ENCODE measurements around the gene ASPHD2.

Gene ASPHD2

GRCh38 chr22:26447584-26448329, 18.7 kb downstream of the ASPHD2 start:
- DNase-seq = peak; percentile 86

DNA sequence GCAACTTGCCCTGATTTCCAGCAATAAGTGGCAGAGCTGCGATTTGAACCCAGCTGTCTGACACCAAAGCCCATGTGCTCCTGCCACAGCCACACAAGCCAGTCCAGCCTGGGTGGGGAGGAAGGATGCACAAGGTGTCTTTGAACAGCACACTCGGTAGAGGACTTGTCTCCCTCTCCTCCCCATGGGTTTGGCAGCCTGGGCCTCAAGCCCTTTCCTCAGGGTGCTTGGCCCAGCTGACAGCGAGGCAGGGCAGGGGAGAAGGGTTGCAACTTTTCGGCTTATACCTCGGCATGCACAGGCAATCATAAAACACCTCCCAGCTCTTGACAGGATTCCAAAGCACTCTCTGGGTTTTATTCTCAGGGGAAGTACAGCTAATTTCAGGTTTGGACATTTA, 19.3 kb downstream of the ASPHD2 start:
- DNase-seq = no peak

DNA sequence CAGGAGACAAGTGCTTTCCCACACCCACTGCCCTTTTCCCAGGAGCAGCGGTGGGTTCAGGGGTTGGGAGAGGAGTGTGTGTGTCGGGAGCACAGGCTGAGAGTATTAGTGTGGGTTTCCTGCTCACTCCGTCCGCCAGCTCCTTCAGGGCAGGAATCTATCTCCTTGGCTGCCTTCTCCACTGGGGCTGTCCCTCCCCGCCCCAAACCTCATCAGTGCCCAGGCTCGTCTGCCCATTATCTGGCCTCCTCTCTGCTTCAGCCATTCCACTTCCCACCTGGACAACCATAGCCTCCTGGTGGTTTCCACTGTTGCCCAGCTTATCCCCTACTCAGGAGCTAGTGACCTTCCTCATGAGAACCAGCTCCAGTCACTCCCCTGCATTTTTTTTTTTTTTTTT, 19.9 kb downstream of the ASPHD2 start:
- no peak for DNase-seq

DNA sequence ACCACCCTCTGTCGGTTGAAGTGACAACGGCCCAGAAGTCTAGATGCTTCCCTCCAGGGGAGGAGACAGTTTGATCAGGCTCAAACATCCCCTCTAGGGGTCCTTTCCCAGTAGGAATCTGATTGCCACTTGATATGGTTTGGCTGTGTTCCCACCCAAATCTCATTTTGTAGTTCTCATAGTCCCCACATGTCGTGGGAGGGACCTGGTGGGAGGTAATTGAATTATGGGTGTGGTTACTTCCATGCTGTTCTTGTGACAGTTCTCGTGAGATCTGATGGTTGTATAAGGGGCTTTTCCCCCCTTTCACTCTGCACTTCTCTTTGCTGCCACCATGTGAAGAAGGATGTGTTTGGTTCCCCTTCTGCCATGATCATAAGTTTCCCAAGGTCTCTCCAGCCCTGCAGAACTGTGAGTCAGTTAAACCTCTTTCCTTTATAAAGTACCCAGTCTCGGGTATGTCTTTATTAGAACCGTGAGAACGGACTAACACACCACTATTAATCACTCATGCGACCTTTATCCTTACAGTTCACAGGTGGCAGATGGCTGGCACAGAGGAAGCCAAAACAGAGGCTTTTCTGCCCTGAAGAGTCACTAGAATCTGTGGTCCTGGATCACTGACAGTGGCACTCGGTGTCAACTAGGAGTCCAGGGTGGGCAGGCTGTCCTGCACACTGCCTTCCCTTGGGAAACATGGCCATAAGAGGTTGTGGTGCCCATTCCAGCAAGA, 21.6 kb downstream of the ASPHD2 start:
- DNase-seq = no peak

GRCh38 chr22:26452236-26453016, 23.4 kb downstream of the ASPHD2 start:
- DNase-seq = no peak

DNA sequence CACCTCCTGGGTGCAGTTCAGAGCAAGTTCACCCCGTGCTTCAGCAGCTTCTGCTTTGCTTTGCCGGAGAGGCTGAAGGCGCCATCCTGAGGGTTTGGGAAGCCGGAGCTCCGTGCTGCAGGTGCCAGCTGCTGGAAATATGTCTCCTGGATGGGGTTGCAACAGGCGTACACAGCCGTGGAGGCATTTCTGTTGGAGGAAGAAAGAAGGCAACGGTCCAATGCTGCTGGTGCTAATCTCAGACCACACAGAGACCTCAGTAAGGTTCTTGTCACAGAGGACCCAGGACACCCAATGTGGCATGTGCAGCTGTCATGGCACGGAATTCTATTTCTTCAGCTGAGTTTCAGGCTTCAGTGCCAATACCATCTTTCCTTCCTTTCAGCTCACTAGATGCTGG, 24.2 kb downstream of the ASPHD2 start:
- no peak for DNase-seq

GRCh38 chr22:26453812-26454500, 24.9 kb downstream of the ASPHD2 start:
- no peak for DNase-seq

- DNase-seq = no peak
Measured at GRCh38 chr22:26457661-26458272, 28.7 kb downstream of the ASPHD2 start.

DNA sequence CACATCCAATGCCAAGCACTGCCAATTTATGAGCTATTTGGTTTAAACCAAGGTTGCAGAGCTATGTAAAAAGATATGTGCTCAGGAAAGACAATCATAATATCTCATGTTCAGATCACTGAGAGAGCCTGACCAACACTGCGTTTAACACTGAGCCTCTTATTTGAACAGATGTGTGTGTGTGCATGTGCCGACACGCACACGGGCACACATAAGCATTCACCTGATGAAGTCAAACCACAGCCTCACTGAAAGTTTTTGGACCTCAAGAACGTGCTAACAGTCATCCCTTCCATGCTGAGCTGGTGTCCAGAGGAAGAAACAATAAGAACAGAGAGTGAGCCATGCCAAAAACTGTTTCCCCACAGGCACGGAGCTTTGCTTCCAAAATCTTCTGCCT, 31.1 kb downstream of the ASPHD2 start:
- DNase-seq = no peak

GRCh38 chr22:26461188-26461810, 32.2 kb downstream of the ASPHD2 start:
- no peak for DNase-seq

- no peak for DNase-seq
Measured at GRCh38 chr22:26462051-26462450, 33.0 kb downstream of the ASPHD2 start.

DNA sequence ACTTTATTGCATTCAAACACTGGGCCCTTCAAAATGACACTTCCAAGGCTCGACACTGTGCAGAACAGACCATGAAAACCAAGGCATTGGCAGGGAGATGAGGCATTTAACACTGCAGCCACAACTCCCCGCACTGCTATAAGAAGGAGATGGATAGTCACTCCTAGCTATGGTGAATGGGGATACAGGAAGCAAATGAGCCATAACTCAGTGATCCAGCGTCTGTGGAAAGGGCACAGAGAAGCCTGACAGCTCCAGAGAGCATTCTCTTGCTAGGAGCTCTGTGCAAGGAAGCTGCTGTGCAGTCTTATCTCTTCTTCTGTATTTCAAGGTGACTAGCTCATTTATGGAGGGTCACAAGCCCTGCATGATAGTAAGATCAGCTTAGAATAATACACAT, 33.6 kb downstream of the ASPHD2 start:
- DNase-seq = no peak

DNA sequence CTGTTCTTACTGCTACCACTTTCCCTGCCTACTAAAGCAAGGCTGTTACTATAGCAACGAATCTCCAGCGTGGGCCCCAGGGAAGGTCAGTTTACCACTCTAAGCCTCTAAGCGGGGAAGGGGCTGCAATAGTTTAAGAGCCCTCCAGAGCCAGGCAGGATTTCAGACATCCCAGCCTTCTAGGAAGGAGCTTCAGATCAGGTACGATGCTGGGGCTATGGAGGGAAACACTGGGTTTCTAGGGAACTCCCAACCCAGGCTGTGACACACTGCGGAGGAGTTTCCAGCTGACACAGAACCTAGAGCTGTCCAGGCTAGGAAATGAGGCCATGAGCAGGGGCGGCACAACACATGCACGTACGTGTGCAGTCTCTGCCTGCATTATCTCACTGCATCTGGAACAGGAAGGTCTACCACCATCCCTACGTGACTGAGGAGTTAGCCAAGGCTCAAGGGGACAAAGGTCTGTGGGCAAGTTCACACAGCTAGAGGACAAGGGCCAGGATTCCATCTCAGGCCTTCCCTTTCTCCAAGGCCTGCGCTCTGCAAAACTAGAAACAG, 34.1 kb downstream of the ASPHD2 start:
- DNase-seq = no peak

GRCh38 chr22:26463688-26464087, 34.6 kb downstream of the ASPHD2 start:
- no peak for DNase-seq

GRCh38 chr22:26464312-26464711, 35.3 kb downstream of the ASPHD2 start:
- DNase-seq = no peak

DNA sequence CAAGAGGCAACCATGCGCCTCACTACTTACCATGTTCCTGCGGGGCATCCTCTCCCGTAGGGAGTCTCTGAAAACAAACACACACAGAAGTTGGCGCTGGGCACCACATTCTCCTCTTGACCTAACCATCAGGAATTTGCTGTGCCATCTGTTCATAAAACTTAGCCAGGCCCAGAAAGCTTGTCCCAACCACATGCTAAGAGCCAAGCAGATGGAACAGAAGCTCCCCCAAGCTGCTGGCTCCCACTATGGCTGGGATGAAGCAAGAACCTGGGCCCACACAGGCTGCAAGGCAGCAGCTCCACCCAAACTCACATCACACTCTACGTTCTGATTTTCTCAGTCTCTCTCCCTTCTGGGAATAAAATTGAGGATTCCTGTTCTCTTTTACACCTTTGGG, 37.1 kb downstream of the ASPHD2 start:
- peak; percentile 84 for DNase-seq

DNA sequence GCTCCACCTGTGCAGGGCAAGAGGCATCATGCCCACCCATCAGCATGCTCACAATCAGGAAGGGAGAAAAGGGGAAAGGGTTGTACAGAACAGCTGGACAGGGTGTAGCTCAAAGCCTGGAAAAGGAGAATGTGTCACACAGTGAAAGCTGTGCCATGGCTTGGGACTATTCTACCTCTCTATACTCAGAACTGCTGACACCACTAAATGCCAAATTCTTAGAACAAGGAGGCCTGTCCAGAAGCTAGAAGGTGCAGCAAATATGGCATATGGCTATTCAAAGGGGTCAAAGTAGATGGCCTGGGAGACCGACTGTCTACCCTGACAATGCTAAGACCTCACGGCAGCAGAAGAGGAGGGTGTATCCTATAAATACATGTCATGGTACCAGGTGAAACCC, 41.7 kb downstream of the ASPHD2 start:
- DNase-seq = no peak

GRCh38 chr22:26471522-26471921, 42.5 kb downstream of the ASPHD2 start:
- no peak for DNase-seq

GRCh38 chr22:26474682-26475081, 45.6 kb downstream of the ASPHD2 start:
- no peak for DNase-seq

DNA sequence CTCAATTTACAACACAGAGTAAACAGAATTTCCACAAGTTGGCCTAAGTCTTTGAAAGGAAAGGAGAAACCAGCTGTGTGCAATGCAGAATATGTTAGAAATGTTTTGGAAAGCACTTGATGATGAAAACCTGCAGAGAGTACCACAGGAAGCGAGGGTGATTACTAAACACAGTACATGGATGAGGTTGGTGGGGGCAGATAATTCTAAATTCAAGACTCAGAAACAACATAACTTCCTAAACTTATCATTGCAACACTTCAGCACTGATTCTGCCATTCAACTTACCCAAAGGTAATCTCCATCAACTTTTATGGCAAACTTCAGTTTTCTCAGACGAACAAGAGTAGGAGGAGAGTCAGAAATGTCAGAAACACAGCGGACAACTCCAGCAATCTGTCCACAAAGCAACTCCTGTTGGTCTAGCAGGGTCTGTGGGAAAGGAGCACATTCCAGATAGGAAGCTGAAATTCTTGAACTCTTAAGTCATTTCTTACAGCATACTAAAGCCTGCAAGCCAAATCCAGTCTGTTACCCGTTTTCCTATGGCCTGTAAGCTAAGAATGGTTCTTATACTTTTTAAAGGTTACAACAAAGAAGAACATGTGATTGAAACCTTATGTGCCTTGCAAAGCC, 47.8 kb downstream of the ASPHD2 start:
- no peak for DNase-seq

- DNase-seq = no peak
Measured at GRCh38 chr22:26477341-26477731, 48.3 kb downstream of the ASPHD2 start.
